Measurements from ENCODE around the gene AHCTF1. TPM values are rescaled to one million over a fixed set of nuclear protein-coding genes. Genes with fewer than 3 reads are reported as not detected.

Gene AHCTF1
- total and polyA plus RNA-seq, 2 of the 8 experiments (the other 6 are each of a cell fraction or from before 2014, with no cell fraction given) = 7.9 to 44.5 TPM

GRCh38 chr1:246794828-246795671, 136.7 kb downstream of the AHCTF1 start:
- peak overlapping the region; percentile 81 for H3K4ac ChIP-seq (replicated peaks; ENCODE audit: insufficient read length, low read depth, low read length)
- H3K14ac ChIP-seq (ENCODE audit: insufficient read length) = no peak overlapping the region
- peak overlapping the region; percentile 76 for H4K91ac ChIP-seq (replicated peaks; ENCODE audit: insufficient read length, low read length)
- H3K4me1 ChIP-seq (replicated peaks in 1 of 4; ENCODE audit: control insufficient read depth in 3 of 4, insufficient read depth in 4 of 4, low read length in 3 of 4) = peaks cover 5 to 30% (median 27%) of the 10 kb centered on the region in 4 experiments
- no peaks in the 10 kb centered on the region for H3K36me3 ChIP-seq (ENCODE audit: control insufficient read depth in 2 of 4, insufficient read depth in 4 of 4, low read length in 3 of 4)
- H3K9me3 ChIP-seq (ENCODE audit: insufficient read depth in 2 of 2, low read depth in 1 of 2, low read length in 1 of 2) = no peaks in the 10 kb centered on the region
- no peaks in the 10 kb centered on the region; a peak in 1 of 7 replicates for H3K27me3 ChIP-seq (replicated peaks in 1 of 4; ENCODE audit: control insufficient read depth in 3 of 4, extremely low read depth in 1 of 4, insufficient read depth in 3 of 4, low read length in 3 of 4)
- POLR2A ChIA-PET (ENCODE audit: partially characterized antibody) = interaction anchor here (0.8 to 2.2 kb wide), 2 partner anchors 14 to 41 kb away, joined by 6 to 10 read pairs; no protein-coding TSS in a partner anchor
- peak overlapping the region; percentile 1; the same call in 1 of the 2 replicates for H4K8ac ChIP-seq (ENCODE audit: extremely low read depth, insufficient read depth, low read length)
- H2BK120ac ChIP-seq (replicated peaks; ENCODE audit: low read depth, low read length) = no peak overlapping the region
- H2AFZ ChIP-seq (ENCODE audit: low read length) = peak overlapping the region; percentile 95; the same call in 1 of the 2 replicates
- no peak for FAIRE-seq
- H3K23ac ChIP-seq (ENCODE audit: insufficient read length) = no peak overlapping the region
- 0 out of 2 replicates have a peak, but pooled peaks cover 2% of the 10 kb centered on the region for H3K23me2 ChIP-seq (ENCODE audit: low read depth, low read length)
- 0 out of 2 replicates have a peak overlapping the region, but pooled peaks have one; percentile 56 for H3K18ac ChIP-seq (ENCODE audit: extremely low read depth, low read length)
- H3K79me2 ChIP-seq (ENCODE audit: control insufficient read depth in 1 of 2, insufficient read depth in 2 of 2, low read length in 2 of 2) = no peaks in the 10 kb centered on the region
- no peaks in the 10 kb centered on the region for H3K79me1 ChIP-seq (ENCODE audit: low read depth, low read length)
- WGBS, 2 experiments (ENCODE audit: extremely low coverage in 1 of 2, insufficient coverage in 1 of 2, insufficient read length in 1 of 2, insufficient replicate concordance in 2 of 2, low coverage in 1 of 2, low lambda C conversion rate in 2 of 2, missing lambda C conversion rate in 1 of 2) = 65% methylated on average over 27 of the region's 27 CpGs; no CpG with 5 or more reads in 1 of the 2 experiments
- H2BK5ac ChIP-seq (ENCODE audit: low read depth, low read length) = peak overlapping the region; percentile 49; the same call in 1 of the 2 replicates
- no peak overlapping the region for H3K56ac ChIP-seq (replicated peaks; ENCODE audit: insufficient read length, low read depth, low read length)
- H2BK12ac ChIP-seq (ENCODE audit: low read depth, low read length) = peak overlapping the region; percentile 77; the same call in 1 of the 2 replicates
- H3K9ac ChIP-seq (replicated peaks in 1 of 4; ENCODE audit: extremely low read depth in 1 of 4, low read depth in 3 of 4, low read length in 3 of 4) = no peak overlapping the region
- peak overlapping the region; percentile 86 for H2BK20ac ChIP-seq (ENCODE audit: low read length)
- no peak overlapping the region; a peak in 1 of 8 replicates for H3K4me3 ChIP-seq (ENCODE audit: extremely low read depth in 1 of 4, insufficient read depth in 2 of 4, low read depth in 3 of 4, low read length in 4 of 4)
- peak overlapping the region; percentile 88; the same call in 1 of the 2 replicates for H2BK15ac ChIP-seq (ENCODE audit: low read length)
- no peak for DNase-seq (ENCODE audit: low read depth in 1 of 2, low spot score in 2 of 2)
- no peak overlapping the region for H2AK5ac ChIP-seq (ENCODE audit: low read depth, low read length)
- H4K5ac ChIP-seq (ENCODE audit: insufficient read length, low read depth, low read length) = no peak overlapping the region
- peak overlapping the region; percentile 36 to 44 for H3K4me2 ChIP-seq (ENCODE audit: insufficient read depth in 1 of 2, low read depth in 2 of 2, low read length in 2 of 2)
- CTCF ChIA-PET (ENCODE audit: partially characterized antibody) = interaction anchor here (0.7 to 1.7 kb wide), 2 partner anchors 16 to 17 kb away, joined by 3 read pairs; no protein-coding TSS in a partner anchor
- H4K20me1 ChIP-seq (replicated peaks in 1 of 2; ENCODE audit: control insufficient read depth in 1 of 2, insufficient read depth in 2 of 2, low read length in 2 of 2) = no peaks in the 10 kb centered on the region
- peak overlapping the region; percentile 14; the same call in 1 of the 2 replicates for H3K27ac ChIP-seq (ENCODE audit: low read depth, low read length)
- TF ChIP-seq CREB1 (IDR thresholded peaks at IDR 0.05) (no peak), JUND (IDR thresholded peaks at IDR 0.05; ENCODE audit: low read length) (no peak), SRF (IDR thresholded peaks at IDR 0.05; ENCODE audit: low read depth, low read length) (no peak), POLR2A (IDR thresholded peaks at IDR 0.05; ENCODE audit: control extremely low read depth in 1 of 2, low read depth in 2 of 2, low read length in 2 of 2) (no peak), HDAC2 (IDR thresholded peaks at IDR 0.05; ENCODE audit: borderline replicate concordance in 1 of 2, low read depth in 2 of 2, low read length in 2 of 2) (no peak), USF2 (IDR thresholded peaks at IDR 0.05; ENCODE audit: low read length) (peak; percentile 66), RBBP5 (IDR thresholded peaks at IDR 0.05; ENCODE audit: borderline replicate concordance, low read depth, low read length) (0 out of 2 replicates have a peak, but pooled peaks have one; percentile 14), ZNF274 (IDR thresholded peaks at IDR 0.05; ENCODE audit: borderline replicate concordance, extremely low read depth, low read length) (no peak), TAF1 (IDR thresholded peaks at IDR 0.05; ENCODE audit: low read depth, low read length) (no peak), ASH2L (IDR thresholded peaks at IDR 0.05; ENCODE audit: low read length) (peak; percentile 2), KDM5A (IDR thresholded peaks at IDR 0.05; ENCODE audit: low read length) (no peak)
